Epithelial cell of proximal tubule (primary cell): Measurements from ENCODE around the gene SLC4A4. TPM values are rescaled to one million over a fixed set of nuclear protein-coding genes. Genes with fewer than 3 reads are reported as not detected.

Experiments used
- DNase-seq: peaks from one replicate; pipeline ENCODE4 v3.0.0-alpha.2; 2011; ENCODE audit warnings: low read depth
- H3K4me3 ChIP-seq: 2 replicates; pipeline ENCODE4 v1.5.1; 2011; ENCODE audit warnings: low read depth, mild to moderate bottlenecking, low read length
- total RNA-seq: library from RNA; depleted of rRNA; stranded (reverse); fragments of >200 nt; gene quantifications from 2 replicates; pipeline ENCODE4 v1.2.3, GENCODE V29; 2015
- TF ChIP-seq, protein P1 (sequence below): conservative IDR thresholded peaks from 2 replicates; pipeline ENCODE4 v1.5.1; 2012; ENCODE audit warnings: low read depth, mild to moderate bottlenecking, low read length

SLC4A4 gene
- total RNA-seq, 1 donor from 2014 or later: 5.6 TPM

DNA sequence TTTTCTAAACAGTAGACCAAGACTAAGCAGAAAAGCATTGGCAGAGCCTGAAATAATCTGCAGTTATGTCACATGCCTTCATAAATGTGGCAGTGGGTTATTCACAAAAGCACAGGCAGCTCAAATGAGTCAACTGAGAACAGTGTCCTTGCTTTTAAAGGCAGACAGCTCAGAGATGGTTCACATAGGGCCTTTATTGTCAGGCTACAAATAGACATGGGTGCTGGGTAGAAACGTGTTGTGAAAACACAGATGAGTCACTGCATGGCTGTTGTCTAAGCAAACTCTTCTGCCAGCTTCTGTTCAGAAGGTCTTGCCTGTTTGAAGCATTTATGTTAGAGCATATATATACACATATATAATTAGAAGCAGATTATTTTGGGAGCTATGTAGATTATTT is 118.0 kb downstream of the SLC4A4 start:
- no peak overlapping the region for H3K4me3 ChIP-seq
- TF ChIP-seq, protein P1, sequence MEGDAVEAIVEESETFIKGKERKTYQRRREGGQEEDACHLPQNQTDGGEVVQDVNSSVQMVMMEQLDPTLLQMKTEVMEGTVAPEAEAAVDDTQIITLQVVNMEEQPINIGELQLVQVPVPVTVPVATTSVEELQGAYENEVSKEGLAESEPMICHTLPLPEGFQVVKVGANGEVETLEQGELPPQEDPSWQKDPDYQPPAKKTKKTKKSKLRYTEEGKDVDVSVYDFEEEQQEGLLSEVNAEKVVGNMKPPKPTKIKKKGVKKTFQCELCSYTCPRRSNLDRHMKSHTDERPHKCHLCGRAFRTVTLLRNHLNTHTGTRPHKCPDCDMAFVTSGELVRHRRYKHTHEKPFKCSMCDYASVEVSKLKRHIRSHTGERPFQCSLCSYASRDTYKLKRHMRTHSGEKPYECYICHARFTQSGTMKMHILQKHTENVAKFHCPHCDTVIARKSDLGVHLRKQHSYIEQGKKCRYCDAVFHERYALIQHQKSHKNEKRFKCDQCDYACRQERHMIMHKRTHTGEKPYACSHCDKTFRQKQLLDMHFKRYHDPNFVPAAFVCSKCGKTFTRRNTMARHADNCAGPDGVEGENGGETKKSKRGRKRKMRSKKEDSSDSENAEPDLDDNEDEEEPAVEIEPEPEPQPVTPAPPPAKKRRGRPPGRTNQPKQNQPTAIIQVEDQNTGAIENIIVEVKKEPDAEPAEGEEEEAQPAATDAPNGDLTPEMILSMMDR: no peak
- peak; percentile 78 for DNase-seq

DNA sequence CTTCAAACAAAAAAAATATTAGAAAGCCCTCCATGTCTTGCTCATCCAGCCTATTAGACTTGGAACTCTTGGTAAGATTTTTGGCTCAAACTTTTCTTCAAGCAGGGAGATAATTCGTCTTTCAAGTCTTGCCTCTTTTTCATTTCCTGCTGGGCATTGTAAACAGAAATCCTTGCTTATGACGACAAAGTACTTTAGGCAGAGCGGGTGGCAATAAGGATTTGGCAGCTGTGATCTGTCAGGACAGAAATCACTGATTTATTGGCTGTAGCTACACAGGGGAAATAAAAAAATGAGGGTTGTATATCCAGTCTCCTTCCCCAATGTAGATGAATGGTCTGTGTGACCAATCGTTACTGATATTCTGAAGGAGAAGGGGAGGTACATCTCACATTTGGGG is 121.6 kb downstream of the SLC4A4 start:
- no peak overlapping the region for H3K4me3 ChIP-seq

DNA sequence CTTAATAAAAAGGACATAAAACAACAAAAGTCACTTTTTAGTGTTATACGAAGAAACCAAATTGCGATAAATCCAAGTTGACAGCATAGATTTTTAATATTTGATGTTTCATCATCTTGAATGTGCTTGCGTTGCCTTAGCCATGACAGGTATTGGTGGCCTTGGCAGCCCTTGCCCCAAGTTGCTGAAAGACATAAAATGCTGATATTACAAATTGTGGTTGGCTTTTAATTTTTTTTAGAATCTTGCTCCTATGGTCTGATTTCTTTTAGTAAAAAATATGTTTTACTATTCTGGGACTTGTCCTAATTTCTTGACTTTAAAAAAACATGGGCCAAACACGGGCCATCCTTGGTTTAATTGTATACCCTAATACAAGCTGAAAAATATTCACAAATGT is 122.6 kb downstream of the SLC4A4 start:
- TF ChIP-seq, protein P1: no peak
- no peak overlapping the region for H3K4me3 ChIP-seq
- DNase-seq: no peak

More for the DNA sequence above, 121.6 kb downstream of the SLC4A4 start:
- TF ChIP-seq, protein P1: no peak
- no peak for DNase-seq

DNA sequence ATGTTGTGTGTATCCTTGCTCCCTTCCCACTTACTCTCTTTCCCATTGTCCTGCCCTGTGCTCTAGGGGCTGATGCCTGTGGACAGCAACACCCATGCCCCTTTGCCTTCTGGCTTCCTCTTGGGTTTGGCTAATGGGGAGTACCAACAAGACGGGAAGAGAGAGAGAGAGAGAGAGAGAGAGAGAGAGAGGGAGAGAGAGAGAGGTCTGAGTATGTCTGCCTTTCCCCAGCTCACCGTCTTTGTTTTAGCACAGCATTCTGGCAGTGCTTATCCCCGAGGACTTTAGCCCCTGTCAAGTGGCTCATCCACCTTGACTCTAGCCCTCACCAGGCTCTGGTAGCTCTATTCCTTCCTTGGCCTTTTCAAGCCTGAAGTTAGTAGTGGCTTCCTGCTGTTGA is 128.0 kb downstream of the SLC4A4 start:
- TF ChIP-seq, protein P1: no peak
- H3K4me3 ChIP-seq: no peak overlapping the region
- no peak for DNase-seq

DNA sequence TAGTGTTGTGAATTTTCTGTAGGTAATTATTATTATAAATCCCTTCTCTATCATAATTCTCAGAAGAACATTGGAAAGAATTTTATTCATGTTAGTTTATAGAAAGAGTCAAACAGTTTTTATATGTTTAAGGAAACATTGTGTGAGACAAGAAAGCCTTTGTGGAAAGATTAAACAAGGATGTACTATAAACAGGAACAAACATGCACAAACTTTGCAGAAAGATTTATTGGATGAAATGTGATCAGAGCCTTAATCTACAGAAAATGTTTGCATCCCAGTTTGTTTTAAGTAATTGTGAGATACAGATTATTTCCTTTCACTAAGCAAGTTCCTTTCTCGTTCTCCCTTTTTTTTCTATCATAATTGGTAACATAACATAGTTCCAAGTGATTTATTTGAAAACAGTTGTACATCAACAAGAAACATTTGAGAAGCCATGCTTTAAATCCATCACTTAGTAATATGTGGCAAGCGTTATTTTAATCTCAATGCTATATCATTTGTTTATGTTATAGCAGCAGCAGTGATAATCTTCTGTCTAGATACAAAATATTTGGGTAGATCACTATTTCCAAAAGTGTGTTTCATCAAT is 129.4 kb downstream of the SLC4A4 start:
- DNase-seq: no peak
- H3K4me3 ChIP-seq: no peak overlapping the region
- TF ChIP-seq, protein P1: no peak

DNA sequence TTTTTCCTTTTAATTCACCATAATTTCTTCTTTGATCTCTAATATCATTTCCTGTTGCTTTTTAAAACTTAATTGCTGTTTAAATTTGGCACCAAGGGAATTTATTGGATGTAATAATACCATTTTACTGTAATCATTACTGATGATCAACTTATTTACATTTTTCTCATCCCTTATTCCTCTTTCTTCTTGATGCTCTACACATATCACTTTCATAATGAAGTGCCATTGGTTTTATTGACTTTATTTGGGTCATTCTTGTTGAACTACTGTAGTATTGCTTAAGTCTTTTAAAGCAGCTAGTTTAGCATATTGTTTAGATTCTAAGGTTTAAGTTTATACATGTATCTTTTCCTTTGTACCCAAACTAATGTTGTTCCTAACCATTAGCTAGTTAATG is 130.7 kb downstream of the SLC4A4 start:
- DNase-seq: no peak
- no peak overlapping the region for H3K4me3 ChIP-seq
- TF ChIP-seq, protein P1: no peak

DNA sequence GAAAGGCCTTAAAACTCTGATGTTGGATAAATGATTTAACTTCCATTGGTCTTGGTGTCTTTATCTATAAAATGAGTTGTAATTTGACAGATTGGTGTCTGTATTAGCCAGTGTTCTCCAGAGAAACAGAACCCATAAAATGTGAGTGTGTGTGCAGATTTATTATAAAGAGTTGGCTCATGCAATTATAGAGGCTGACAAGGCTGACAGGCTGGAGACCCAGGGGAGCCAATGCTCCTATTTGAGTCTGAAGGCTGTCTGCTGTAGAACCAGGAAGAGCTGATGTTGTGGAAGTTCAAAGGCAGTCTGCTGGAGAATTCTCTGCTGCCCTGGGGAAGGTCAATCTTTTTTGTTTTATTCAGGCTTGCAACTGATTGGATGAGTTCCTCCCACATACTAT is 131.7 kb downstream of the SLC4A4 start:
- TF ChIP-seq, protein P1: no peak
- H3K4me3 ChIP-seq: no peak overlapping the region
- no peak for DNase-seq
